GM21576 (cell line): ENCODE results near the gene NRG4.
A peak's percentile ranks its signal among the peaks of the same experiment; 100 is the strongest.
"Not testable (repeated sequence)": the region's sequence is repeated elsewhere in the genome, so short reads cannot be mapped to it uniquely, and the experiment has no call there.

ENCODE experiments used
- ATAC-seq: cut with Tn5 transposase; IDR thresholded peaks from one replicate; pipeline ENCODE4 v1.9.1; 2021; ENCODE audit warnings: mild to moderate bottlenecking, moderate library complexity; ENCODE audit not compliant: unreplicated experiment

NRG4 gene

DNA sequence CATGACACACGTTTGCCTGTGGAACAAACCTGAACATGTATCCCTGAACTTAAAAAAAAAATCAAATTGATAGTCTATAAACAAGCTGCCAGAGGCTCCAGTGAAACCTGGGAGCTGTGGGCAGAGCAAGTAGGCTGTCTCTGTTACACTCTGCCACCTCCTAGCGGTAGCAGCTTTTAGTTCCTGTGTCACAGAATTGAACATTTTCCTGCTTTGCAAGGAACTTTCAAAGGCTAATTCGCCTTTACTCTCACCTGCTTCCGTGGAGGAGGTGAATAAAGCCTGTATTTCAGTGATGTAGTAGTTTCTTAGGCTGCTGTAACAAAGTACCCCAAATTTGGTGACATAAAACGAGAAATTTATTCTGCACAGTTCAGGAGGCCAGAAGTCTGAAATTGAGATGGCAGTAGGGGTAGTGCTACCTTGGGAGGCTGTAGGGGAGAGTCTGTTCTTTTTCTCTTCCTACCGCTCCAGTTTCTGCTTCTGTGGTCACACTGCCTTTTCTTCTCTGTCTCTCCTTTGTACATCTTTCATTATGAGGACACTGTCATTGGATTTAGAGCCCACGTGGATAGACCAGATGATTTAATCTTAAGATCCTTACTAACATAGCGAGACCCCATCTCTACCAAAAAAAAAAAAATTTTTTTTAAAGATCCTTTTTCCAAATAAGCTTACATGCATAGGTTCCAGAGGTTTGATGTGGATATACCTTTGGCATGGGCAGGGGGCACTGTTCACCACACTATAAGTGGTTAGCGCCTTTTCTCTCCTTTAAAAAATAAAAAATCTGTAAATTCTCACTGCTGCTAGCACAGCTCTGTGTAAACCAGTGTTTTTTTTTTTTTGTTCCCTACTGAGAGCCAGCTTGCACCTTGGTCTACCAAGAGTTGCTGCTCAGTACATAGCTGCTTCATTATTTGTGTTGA lies 83.3 kb downstream of the NRG4 start:
- no peak for ATAC-seq

DNA sequence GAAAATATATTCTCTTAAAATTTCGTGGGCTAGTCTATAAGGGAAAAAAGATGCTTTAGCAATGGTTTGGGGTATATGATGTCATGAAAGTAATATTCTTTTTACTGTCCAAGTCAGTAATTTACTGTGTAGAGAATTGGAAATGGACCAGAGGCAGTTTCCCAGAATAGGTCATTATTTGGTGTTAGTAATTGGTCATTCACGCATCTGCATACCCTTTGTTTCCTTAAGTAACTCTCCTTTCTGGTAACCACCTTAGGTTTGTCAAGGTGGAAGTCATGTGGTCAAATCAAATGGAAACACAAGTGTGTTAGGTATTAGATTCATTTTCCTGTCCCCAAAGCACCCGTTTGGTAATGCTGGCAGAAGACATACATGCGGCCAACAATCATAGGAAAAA lies 84.6 kb downstream of the NRG4 start:
- ATAC-seq, result no peak

DNA sequence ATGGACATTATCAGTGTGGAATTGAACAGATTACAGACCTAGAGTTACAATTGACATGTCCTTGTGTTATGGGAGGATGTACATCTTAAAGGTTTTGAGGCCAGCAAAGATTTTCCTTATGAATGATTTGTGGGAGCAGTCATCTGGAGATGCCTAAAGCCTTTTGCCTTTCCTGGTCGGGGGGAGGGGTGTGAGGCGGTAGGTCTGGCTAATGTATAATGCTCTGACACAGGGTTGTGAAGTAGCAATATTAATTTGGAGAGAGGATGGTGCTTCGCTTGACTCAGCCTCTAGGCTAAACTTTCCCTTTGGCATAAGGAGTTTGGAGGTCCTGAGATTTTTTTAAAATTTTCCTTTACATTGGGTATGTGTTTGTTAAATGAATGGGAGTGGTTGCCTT lies 85.3 kb downstream of the NRG4 start:
- no peak for ATAC-seq

DNA sequence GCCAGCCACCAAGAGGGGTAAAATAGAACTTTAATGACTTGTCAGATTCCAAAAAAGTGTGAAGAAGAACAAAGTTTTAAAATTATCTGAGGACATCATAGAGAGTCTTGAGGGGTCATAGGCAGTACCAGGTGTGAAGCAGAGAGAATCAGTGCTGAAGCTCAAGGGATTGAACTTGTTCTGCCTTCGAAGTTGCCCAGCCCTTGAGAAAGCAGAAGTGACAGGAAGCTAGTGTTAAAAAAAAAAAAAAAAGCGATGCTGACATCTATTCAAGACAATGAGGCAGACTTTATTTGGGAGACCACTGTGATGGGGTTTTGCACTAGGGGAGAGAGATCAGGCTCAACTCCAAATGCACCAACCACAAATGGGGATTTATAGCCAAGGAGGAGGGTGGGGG lies 86.8 kb downstream of the NRG4 start:
- no peak for ATAC-seq

DNA sequence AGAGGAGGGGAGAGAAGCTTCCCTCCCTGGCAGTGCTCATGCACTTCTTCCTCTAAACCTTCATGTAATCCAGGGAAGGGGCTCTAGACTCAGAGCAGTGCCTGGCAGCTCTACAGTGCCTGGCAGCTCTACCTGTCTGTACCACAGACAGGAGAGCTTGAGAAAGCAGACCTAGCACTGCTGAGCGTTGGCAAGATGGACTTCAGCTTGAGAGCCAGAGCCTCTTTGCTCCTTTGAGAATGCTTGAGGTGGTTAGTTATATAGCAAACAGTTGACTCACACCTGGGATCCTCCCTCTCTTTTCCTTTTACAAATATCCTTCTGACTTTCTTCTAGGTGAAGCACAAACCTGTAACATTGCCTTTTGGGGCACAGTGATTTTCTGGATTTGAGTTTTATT lies 87.6 kb downstream of the NRG4 start:
- no peak for ATAC-seq

DNA sequence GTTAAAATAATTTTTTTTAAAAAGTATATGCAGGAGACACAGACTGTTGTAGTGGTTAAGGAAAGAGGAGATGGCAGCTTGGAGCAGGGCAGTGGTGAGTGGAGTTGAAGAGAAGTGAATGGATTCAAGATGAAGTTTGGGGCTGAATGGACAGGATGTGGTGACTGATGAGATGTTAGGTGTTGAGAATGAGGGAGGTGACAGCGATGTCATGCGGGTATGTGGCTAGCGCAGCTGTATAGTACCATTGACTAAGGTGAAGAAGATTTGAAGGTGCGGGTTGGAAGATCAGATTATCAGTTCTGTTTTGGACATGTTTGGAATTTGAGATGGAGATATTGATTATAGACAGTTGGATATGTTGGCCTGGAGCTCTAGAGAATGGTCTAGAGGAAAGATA lies 88.5 kb downstream of the NRG4 start:
- no peak for ATAC-seq

DNA sequence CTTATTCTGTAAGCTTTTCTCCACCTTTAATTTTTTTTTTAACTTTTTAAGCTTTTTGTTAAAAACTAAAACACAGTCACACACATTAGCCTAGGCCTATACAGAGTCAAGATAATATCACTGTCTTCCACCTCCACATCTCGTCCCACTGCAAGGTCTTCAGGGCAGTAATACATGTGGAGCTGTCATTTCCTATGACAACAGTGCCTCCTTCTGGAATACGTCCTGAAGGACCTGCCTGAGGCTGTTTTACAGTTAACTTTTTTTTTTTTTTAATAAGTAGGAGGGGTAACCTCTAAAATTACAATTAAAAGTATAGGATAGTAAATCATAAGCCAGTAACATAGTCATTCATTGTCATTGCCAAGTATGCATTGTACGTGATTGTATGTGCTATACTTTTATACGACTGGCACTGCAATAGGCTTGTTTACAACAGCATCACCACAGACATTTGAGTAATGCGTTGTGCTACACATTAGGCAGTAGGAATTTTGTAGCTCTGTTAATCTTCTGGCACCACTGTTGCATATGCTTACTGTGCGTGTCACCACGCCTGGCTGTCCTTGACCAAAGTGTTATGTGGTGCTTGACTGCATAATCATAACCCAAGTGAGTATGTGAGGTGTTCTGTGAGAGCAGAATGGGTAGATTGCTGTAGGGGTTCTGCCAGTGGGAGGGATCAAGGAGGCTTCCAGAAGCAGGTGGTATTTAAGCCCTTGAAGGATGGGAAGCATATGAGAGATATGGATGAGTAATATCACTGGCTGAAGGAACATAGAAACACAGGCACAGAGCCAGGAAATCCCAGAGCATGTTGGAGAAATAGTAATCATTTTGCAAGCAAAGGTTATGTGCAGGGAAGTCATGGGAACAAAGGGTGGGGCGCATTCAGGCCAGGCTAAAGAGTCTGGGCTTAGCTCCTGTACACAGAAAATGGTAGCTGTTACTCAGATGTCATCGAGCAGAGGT lies 90.2 kb downstream of the NRG4 start:
- no peak for ATAC-seq

DNA sequence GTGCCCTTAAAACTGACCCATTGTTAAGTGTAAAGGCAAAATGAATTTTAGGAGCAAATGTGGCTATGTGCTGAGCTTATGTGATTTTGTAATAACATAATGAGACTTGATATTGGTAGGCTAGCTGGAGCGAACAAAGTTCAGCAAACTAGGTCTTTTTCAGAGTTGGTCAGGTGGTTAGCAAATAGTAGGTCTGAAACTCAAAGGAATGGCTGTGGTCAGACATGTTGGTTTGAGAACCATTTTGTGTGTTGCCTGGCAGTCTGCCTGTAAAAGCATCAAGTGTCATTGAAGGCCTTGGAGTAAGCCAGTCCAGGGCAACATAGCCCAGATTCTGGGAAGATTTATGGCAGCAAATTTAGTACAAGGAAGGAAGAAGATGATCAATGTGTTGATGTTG lies 92.1 kb downstream of the NRG4 start:
- no peak for ATAC-seq

DNA sequence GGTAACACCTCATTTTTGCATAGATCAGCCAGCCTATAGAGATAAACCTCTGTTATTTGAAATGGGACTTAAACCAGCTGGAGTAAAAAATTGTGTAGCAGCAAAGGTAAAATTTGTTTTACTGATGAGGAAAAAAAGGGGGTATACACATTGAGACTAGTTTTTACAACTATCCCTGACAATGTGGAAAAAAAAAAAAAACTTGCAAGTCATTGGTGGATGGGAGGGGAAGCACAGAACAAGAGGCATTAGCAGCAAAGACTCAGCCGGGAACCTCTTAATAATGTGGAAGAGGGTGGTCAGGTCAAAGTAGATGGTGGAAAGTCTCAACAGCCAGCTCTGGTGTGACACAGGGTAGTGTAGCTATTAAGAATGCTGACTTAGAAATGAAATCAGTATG lies 94.1 kb downstream of the NRG4 start:
- ATAC-seq, result no peak

DNA sequence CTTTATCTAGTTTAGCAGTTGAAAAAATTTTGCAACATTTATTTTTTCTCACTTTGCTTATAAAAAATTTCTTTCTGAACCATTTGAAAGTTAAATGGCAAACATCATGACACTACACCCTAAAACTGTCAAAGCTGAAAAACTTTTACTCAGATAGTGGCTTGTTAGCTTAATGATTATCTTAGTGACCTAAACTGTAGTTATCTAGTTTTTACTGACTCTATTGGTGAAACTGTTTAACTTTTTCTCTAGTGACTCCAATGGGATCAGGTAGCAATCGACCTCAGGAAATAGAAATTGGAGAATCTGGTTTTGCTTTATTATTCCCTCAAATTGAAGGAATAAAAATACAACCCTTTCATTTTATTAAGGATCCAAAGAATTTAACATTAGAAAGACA lies 95.2 kb downstream of the NRG4 start:
- no peak for ATAC-seq

DNA sequence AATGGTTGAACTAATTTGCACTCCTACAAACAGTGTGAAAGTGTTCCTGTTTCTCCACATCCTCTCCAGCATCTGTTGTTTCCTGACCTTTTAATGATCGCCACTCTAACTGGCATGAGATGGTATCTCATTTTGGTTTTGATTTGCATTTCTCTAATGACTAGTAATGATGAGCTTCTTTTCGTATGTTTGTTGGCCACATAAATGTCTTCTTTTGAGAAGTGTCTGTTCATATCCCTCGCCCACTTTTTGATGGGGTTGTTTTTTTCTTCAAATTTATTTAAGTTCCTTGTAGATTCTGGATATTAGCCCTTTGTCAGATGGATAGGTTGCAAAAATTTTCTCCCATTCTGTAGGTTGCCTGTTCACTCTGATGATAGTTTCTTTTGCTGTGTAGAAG lies 101.9 kb downstream of the NRG4 start:
- ATAC-seq, result not testable (repeated sequence)

DNA sequence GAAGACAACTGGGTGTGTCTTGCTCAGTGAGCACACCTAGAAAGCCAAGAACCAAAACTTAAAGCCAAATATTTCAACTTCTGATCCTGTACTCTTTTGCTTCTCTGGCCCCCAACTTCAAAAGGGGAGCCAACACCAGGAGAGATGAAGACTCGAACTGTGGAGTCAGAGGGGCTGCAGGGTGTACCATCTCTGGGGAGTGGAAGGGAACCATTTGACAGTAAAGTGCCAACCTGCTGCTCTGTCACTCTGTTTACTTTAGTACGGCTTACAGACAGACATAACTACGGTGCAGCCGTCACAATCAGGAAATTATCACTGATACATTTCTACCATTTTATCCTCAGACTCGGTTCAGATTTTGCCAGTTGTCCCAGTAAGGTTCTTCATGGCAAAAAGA lies 107.0 kb downstream of the NRG4 start:
- no peak for ATAC-seq

DNA sequence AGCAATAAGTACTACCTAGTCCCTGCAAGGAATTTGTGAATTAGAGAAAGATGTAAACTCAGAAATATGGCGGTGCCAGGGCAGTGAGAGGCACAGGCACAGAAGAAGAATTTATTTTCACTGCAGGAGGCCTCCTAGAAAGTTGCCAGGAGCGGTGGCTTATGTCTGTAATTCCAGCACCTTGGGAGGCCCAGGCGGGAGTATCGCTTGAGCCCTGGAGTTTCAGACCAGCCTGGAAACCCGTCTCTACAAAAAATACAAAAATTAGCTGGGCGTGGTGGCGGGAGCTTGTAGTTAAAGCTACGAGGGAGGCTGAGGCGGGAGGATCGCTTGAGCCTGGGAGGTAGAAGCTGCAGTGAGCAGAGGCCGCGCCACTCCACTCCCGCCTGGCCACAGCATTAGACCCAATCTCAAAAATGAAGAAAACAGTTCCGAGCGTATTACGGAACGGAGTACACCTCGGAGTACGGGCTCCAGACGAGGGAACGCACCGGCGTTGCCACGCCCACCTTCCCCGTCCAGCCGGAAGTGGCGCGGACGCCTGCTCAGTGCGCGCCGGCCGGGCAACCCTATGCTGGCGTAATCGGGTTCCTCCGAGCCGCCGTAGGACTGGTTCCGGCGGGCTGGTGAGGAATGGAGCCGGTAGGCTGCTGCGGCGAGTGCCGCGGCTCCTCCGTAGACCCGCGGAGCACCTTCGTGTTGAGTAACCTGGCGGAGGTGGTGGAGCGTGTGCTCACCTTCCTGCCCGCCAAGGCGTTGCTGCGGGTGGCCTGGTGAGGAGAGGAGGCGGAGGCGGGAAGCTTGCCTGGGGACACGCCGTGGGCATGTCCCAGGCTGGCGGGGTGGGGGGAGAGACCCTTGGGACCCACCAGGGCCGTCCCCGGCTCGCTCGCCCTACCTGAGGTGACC lies 108.6 kb downstream of the NRG4 start, which contains the start of gene FBXO22:
Gene FBXO22, plus strand, starts transcription at position 548 of the 909 bp plus-strand sequence. Its CDS starts 86 bp downstream, at position 634.
- peak; percentile 94 for ATAC-seq

DNA sequence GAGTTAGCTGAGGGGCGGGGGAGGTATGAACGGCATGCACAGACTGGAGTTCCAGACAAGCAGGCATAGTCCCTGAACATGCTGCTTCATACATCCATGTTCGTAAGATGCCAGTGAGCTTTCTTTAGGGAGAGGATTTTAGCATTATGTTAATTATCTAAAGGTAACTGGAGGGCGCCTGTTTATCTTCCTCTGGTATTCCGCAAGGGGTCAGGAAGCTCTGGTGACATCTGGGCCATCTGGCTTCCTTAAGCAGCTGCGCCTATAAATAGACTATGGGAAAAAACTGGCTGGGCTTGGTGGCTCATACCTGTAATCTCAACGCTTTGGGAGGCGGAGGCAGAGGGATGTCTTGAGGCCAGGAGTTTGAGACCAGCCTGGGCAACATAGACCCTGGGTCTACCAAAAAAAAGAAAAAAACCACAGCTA lies 110.1 kb downstream of the NRG4 start:
- no peak for ATAC-seq

DNA sequence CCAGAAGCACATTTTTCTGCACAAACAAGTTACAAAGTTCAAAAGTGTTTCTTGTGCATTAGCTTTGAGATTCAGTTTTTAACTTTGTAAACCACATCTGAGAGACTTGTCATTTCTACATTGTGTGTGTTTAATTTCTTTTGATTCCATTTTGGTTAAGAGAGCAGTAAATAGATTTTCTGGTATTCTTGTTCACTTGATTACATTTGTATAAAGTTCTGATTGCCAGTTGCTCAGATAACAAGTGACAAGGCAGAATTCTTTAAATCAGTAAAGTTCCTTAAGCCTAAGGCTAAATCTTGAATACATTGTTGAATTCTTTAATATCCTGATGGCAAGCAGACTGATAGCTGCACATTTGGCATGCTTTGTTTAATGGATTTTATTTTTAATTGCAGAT lies 111.6 kb downstream of the NRG4 start:
- ATAC-seq, result no peak

DNA sequence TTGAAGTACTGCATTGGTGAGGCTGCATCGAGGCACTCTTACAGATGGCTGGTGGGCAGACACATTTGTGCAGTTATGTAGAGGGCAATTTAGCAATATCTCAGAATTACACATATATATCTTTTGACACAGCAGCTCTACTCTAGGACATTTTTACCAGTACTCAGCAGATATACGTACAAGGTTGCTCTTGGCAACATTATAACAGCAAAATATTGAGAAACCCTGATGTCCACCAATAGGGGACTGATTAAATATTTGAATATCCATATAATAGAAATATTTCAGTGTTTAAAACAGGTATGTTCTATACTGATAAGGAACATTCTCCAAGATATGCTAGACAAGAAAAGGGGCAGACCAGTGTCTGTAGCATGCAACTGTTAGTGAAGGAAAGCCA lies 116.5 kb downstream of the NRG4 start:
- no peak for ATAC-seq

DNA sequence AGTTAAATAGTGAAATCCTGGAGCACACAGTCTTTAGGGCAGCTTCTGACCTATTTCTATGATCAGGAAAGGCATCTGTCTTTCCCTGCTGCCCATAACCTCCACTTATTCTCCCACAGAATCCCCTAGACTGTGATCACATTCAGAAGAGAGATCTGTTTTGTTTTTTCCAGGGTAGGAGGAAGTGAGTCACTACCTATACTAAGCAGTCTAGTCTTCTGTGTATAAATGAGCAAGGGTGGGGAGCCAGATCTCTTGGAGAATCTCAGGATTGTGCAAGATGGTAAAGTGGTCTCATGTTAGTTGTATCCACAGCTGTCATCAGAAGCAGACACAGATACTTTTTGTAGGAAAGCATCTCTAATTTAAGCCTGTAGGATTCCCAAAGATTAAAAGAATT lies 120.3 kb downstream of the NRG4 start:
- ATAC-seq, result no peak
